Endothelial cell (in vitro differentiated cells): ENCODE results near the gene GAB2. TPM values are rescaled to one million over a fixed set of nuclear protein-coding genes. Genes with fewer than 3 reads are reported as not detected.
A peak's percentile ranks its signal among the peaks of the same experiment; 100 is the strongest.

ENCODE experiments used
- DNase-seq: peaks from one replicate; pipeline ENCODE4 v3.0.0; 2021; ENCODE audit warnings: low spot score
- H3K27ac Mint-ChIP-seq: one replicate; pipeline ENCODE4 v1.8.0; 2021; ENCODE audit warnings: mixed read lengths, inconsistent platforms; ENCODE audit not compliant: unreplicated experiment
- H3K27me3 Mint-ChIP-seq: one replicate; pipeline ENCODE4 v1.8.0; 2021; ENCODE audit warnings: mild to moderate bottlenecking, moderate library complexity, mixed read lengths, inconsistent platforms; ENCODE audit not compliant: unreplicated experiment
- H3K36me3 Mint-ChIP-seq: one replicate; pipeline ENCODE4 v1.8.0; 2021; ENCODE audit warnings: mild to moderate bottlenecking, low read depth, mixed read lengths, inconsistent platforms; ENCODE audit not compliant: unreplicated experiment
- H3K4me1 Mint-ChIP-seq: one replicate; pipeline ENCODE4 v1.8.0; 2021; ENCODE audit warnings: mild to moderate bottlenecking, mixed read lengths, inconsistent platforms; ENCODE audit not compliant: unreplicated experiment
- H3K4me3 Mint-ChIP-seq: one replicate; pipeline ENCODE4 v1.8.0; 2021; ENCODE audit warnings: mild to moderate bottlenecking, mixed read lengths, inconsistent platforms; ENCODE audit not compliant: unreplicated experiment
- H3K9me3 Mint-ChIP-seq: one replicate; pipeline ENCODE4 v1.8.0; 2021; ENCODE audit warnings: mixed read lengths, inconsistent platforms; ENCODE audit not compliant: unreplicated experiment
- CTCF ChIP-seq: fragments of 200-600 bp; sonication (generic); IDR thresholded peaks from one replicate; pipeline ENCODE4 v1.5.0; 2021; ENCODE audit warnings: antibody characterized with exemption; ENCODE audit not compliant: unreplicated experiment
- total RNA-seq: library from RNA; stranded (reverse); fragmentation: NEBNext Ultra II Directional; extraction: Animal tissue kit (Norgen Biotek cat#: 25700); gene quantifications from one replicate; pipeline ENCODE4 v1.2.1, GENCODE V29; 2021; ENCODE audit not compliant: unreplicated experiment

Gene GAB2
- total RNA-seq, 1 donor from 2014 or later = 81.0 TPM

GRCh38 chr11:78325274-78325781 is 92.3 kb downstream of the GAB2 start:
- H3K27ac Mint-ChIP-seq = no peak overlapping the region
- no peak overlapping the region for H3K4me3 Mint-ChIP-seq
- TF ChIP-seq CTCF = no peak
- DNase-seq = no peak
- peaks cover 6% of the 10 kb centered on the region for H3K4me1 Mint-ChIP-seq
- no peaks in the 10 kb centered on the region for H3K36me3 Mint-ChIP-seq
- no peaks in the 10 kb centered on the region for H3K9me3 Mint-ChIP-seq
- peaks cover 2% of the 10 kb centered on the region for H3K27me3 Mint-ChIP-seq

GRCh38 chr11:78323363-78323762 is 94.3 kb downstream of the GAB2 start:
- no peak for DNase-seq
- Mint-ChIP-seq H3K4me1 (peaks cover 22% of the 10 kb centered on the region), H3K36me3 (no peaks in the 10 kb centered on the region), H3K27me3 (peaks cover 7% of the 10 kb centered on the region), H3K9me3 (no peaks in the 10 kb centered on the region), H3K4me3 (no peak overlapping the region), H3K27ac (no peak overlapping the region)
- no peak for TF ChIP-seq CTCF

GRCh38 chr11:78319453-78319955 is 98.1 kb downstream of the GAB2 start:
- H3K4me1 Mint-ChIP-seq = peaks cover 52% of the 10 kb centered on the region
- DNase-seq = no peak
- TF ChIP-seq CTCF = no peak
- H3K27me3 Mint-ChIP-seq = peaks cover 12% of the 10 kb centered on the region
- peak overlapping the region; percentile 89 for H3K27ac Mint-ChIP-seq
- no peaks in the 10 kb centered on the region for H3K36me3 Mint-ChIP-seq
- peak overlapping the region; percentile 31 for H3K4me3 Mint-ChIP-seq
- H3K9me3 Mint-ChIP-seq = no peaks in the 10 kb centered on the region

GRCh38 chr11:78318321-78319114 is 99.1 kb downstream of the GAB2 start:
- Mint-ChIP-seq H3K36me3 (no peaks in the 10 kb centered on the region), H3K27ac (peak overlapping the region; percentile 89), H3K4me1 (peaks cover 58% of the 10 kb centered on the region), H3K27me3 (peaks cover 12% of the 10 kb centered on the region), H3K9me3 (no peaks in the 10 kb centered on the region), H3K4me3 (peak overlapping the region; percentile 31)
- no peak for TF ChIP-seq CTCF
- DNase-seq = peak; percentile 15

GRCh38 chr11:78315724-78316123 is 101.9 kb downstream of the GAB2 start:
- TF ChIP-seq CTCF = no peak
- H3K27ac Mint-ChIP-seq = no peak overlapping the region
- peaks cover 4% of the 10 kb centered on the region for H3K36me3 Mint-ChIP-seq
- no peaks in the 10 kb centered on the region for H3K9me3 Mint-ChIP-seq
- peaks cover 63% of the 10 kb centered on the region for H3K4me1 Mint-ChIP-seq
- peak overlapping the region; percentile 35 for H3K4me3 Mint-ChIP-seq
- DNase-seq = no peak
- peaks cover 12% of the 10 kb centered on the region for H3K27me3 Mint-ChIP-seq
